Left hindlimb (tissue), 1 donor: ENCODE data around the gene PARVB.

Experiments used
- DNase-seq: peaks from one replicate; pipeline ENCODE4 v3.0.0-alpha.2; 2018

Gene PARVB

GRCh38 chr22:44137415-44137814 lies 113.3 kb downstream of the PARVB start:
- DNase-seq, result no peak

GRCh38 chr22:44139773-44140172 lies 115.7 kb downstream of the PARVB start:
- no peak for DNase-seq

GRCh38 chr22:44142421-44143104 lies 118.5 kb downstream of the PARVB start:
- DNase-seq, result no peak

- DNase-seq, result no peak
Observed at GRCh38 chr22:44143105-44143474, 119.0 kb downstream of the PARVB start.

- DNase-seq, result no peak
Observed at GRCh38 chr22:44143579-44143978, 119.5 kb downstream of the PARVB start.

GRCh38 chr22:44144046-44144569 lies 120.0 kb downstream of the PARVB start:
- DNase-seq, result no peak

GRCh38 chr22:44145544-44145943 lies 121.4 kb downstream of the PARVB start:
- DNase-seq, result peak; percentile 63

GRCh38 chr22:44146088-44146861 lies 122.2 kb downstream of the PARVB start:
- no peak for DNase-seq

- no peak for DNase-seq
Observed at GRCh38 chr22:44147008-44147645, 123.0 kb downstream of the PARVB start.

GRCh38 chr22:44147821-44148574 lies 123.9 kb downstream of the PARVB start:
- DNase-seq, result peak; percentile 85

- DNase-seq, result peak; percentile 64
Observed at GRCh38 chr22:44151676-44152075, 127.6 kb downstream of the PARVB start.

- DNase-seq, result no peak
Observed at GRCh38 chr22:44153710-44154109, 129.6 kb downstream of the PARVB start.

- no peak for DNase-seq
Observed at GRCh38 chr22:44154436-44154942, 130.4 kb downstream of the PARVB start.

GRCh38 chr22:44155115-44155514 lies 131.0 kb downstream of the PARVB start:
- no peak for DNase-seq

- no peak for DNase-seq
Observed at GRCh38 chr22:44157916-44158618, 134.0 kb downstream of the PARVB start.

- no peak for DNase-seq
Observed at GRCh38 chr22:44158816-44159215, 134.7 kb downstream of the PARVB start.

GRCh38 chr22:44159221-44159620 lies 135.1 kb downstream of the PARVB start:
- DNase-seq, result no peak

- no peak for DNase-seq
Observed at GRCh38 chr22:44159811-44160210, 135.7 kb downstream of the PARVB start.

GRCh38 chr22:44160421-44160820 lies 136.3 kb downstream of the PARVB start:
- DNase-seq, result no peak

GRCh38 chr22:44161673-44162072 lies 137.6 kb downstream of the PARVB start:
- no peak for DNase-seq

- no peak for DNase-seq
Observed at GRCh38 chr22:44162960-44163359, 138.9 kb downstream of the PARVB start.

GRCh38 chr22:44163536-44163935 lies 139.4 kb downstream of the PARVB start:
- DNase-seq, result no peak
